Liver (tissue), 9 donors: ENCODE measurements around the gene SCN2B. TPM values are rescaled to one million over a fixed set of nuclear protein-coding genes. Genes with fewer than 3 reads are reported as not detected.

Experiments
- DNase-seq: peaks from one replicate; pipeline ENCODE4 v3.0.0-alpha.2; 2017; ENCODE audit warnings: low spot score
- H3K27ac ChIP-seq, 2 donors: one replicate each; pipeline ENCODE4 v1.7.0; 2013; ENCODE audit warnings: inconsistent platforms in 2 of 2, low read length in 2 of 2, control low read depth in 1 of 2, low read depth in 1 of 2, mild to moderate bottlenecking in 1 of 2
- H3K27me3 ChIP-seq, 4 donors: one replicate each; pipeline versions ENCODE4 v1.6.1 to v1.7.0; 2013; ENCODE audit warnings: low read length in 3 of 4, inconsistent platforms in 1 of 4, mild to moderate bottlenecking in 1 of 4, moderate library complexity in 1 of 4; ENCODE audit not compliant: control insufficient read depth in 4 of 4, insufficient read depth in 4 of 4
- H3K36me3 ChIP-seq, 4 donors: one replicate each; pipeline versions ENCODE4 v1.6.1 to v1.7.0; 2013; ENCODE audit warnings: low read length in 3 of 4, mild to moderate bottlenecking in 3 of 4, low read depth in 1 of 4, moderate library complexity in 1 of 4; ENCODE audit not compliant: control insufficient read depth in 4 of 4, insufficient read depth in 3 of 4
- H3K4me1 ChIP-seq, 4 donors: one replicate each; pipeline versions ENCODE4 v1.6.1 to v1.7.0; 2013; ENCODE audit warnings: low read length in 3 of 4, mild to moderate bottlenecking in 3 of 4, moderate library complexity in 1 of 4; ENCODE audit not compliant: control insufficient read depth in 4 of 4, insufficient read depth in 4 of 4
- H3K4me3 ChIP-seq, 3 donors: one replicate each; pipeline versions ENCODE4 v1.6.1 to v1.7.0; 2013; ENCODE audit warnings: low read length in 3 of 3, control low read depth in 1 of 3, low read depth in 1 of 3, mild to moderate bottlenecking in 1 of 3
- H3K9ac ChIP-seq, 2 donors: one replicate each; pipeline ENCODE4 v1.7.0; 2013; ENCODE audit warnings: low read length in 2 of 2, mild to moderate bottlenecking in 2 of 2, moderate library complexity in 2 of 2, control low read depth in 1 of 2, low read depth in 1 of 2
- H3K9me3 ChIP-seq, 4 donors: one replicate each; pipeline versions ENCODE4 v1.6.1 to v1.7.0; 2013; ENCODE audit warnings: low read length in 3 of 4; ENCODE audit not compliant: control insufficient read depth in 4 of 4
- ATF3 ChIP-seq: IDR thresholded peaks from 2 replicates; pipeline ENCODE4 v1.6.1; 2016; ENCODE audit warnings: antibody characterized with exemption
- CTCF ChIP-seq: fragments of 150-350 bp; IDR thresholded peaks from 2 replicates; pipeline ENCODE4 v1.5.1; 2017; ENCODE audit warnings: improper control_type of control experiment, low read depth, low read length; ENCODE audit not compliant: missing input control
- EGR1 ChIP-seq, 2 donors: IDR thresholded peaks; 2 replicates each; pipeline ENCODE4 v1.6.1; 2016 to 2018; ENCODE audit warnings: antibody characterized with exemption in 2 of 2, low read depth in 2 of 2
- FOXA1 ChIP-seq: IDR thresholded peaks from 2 replicates; pipeline ENCODE4 v1.6.1; 2016; ENCODE audit warnings: antibody characterized with exemption
- FOXA2 ChIP-seq: IDR thresholded peaks from 2 replicates; pipeline ENCODE4 v1.6.1; 2016; ENCODE audit warnings: antibody characterized with exemption
- GABPA ChIP-seq, 2 donors: IDR thresholded peaks in 1 of 2; conservative IDR thresholded peaks in 1 of 2; 2 replicates each; pipeline ENCODE4 v1.6.1; 2016; ENCODE audit warnings: antibody characterized with exemption in 2 of 2, mild to moderate bottlenecking in 1 of 2, moderate library complexity in 1 of 2
- HNF4A ChIP-seq, 2 donors: conservative IDR thresholded peaks; 2 replicates each; pipeline ENCODE4 v1.6.1; 2016; ENCODE audit warnings: antibody characterized with exemption in 2 of 2, mild to moderate bottlenecking in 2 of 2
- HNF4G ChIP-seq: IDR thresholded peaks from 2 replicates; pipeline ENCODE4 v1.6.1; 2016; ENCODE audit warnings: antibody characterized with exemption
- JUND ChIP-seq, 2 donors: IDR thresholded peaks; 2 replicates each; pipeline ENCODE4 v1.6.1; 2016; ENCODE audit warnings: antibody characterized with exemption in 2 of 2
- MAX ChIP-seq: IDR thresholded peaks from 2 replicates; pipeline ENCODE4 v1.6.1; 2016; ENCODE audit warnings: antibody characterized with exemption
- NR2F2 ChIP-seq: IDR thresholded peaks from 2 replicates; pipeline ENCODE4 v1.6.1; 2016; ENCODE audit warnings: antibody characterized with exemption
- RAD21 ChIP-seq, 2 donors: IDR thresholded peaks; 2 replicates each; pipeline ENCODE4 v1.6.1; 2016; ENCODE audit warnings: antibody characterized with exemption in 2 of 2, mild to moderate bottlenecking in 2 of 2
- REST ChIP-seq: IDR thresholded peaks from 2 replicates; pipeline ENCODE4 v1.6.1; 2016; ENCODE audit warnings: antibody characterized with exemption, mild to moderate bottlenecking
- RXRA ChIP-seq, 2 donors: IDR thresholded peaks; 2 replicates each; pipeline ENCODE4 v1.6.1; 2017 to 2018; ENCODE audit warnings: antibody characterized with exemption in 2 of 2, mild to moderate bottlenecking in 1 of 2
- SP1 ChIP-seq: IDR thresholded peaks from 2 replicates; pipeline ENCODE4 v1.6.1; 2018; ENCODE audit warnings: antibody characterized with exemption, mild to moderate bottlenecking
- TAF1 ChIP-seq: conservative IDR thresholded peaks from 2 replicates; pipeline ENCODE4 v1.6.1; 2016; ENCODE audit warnings: antibody characterized with exemption, mild to moderate bottlenecking
- YY1 ChIP-seq: IDR thresholded peaks from 2 replicates; pipeline ENCODE4 v1.6.1; 2016; ENCODE audit warnings: antibody characterized with exemption, mild to moderate bottlenecking
- ZBTB33 ChIP-seq: IDR thresholded peaks from 2 replicates; pipeline ENCODE4 v1.6.1; 2016; ENCODE audit warnings: antibody characterized with exemption
- WGBS: extraction: QIAGEN DNeasy Blood & Tissue Kit; methylation state at CpG from one replicate; pipeline ENCODE4 v1.1.7; 2013; 5-methylcytosine and 5-hydroxymethylcytosine counted together
- polyA plus RNA-seq, 2 donors: library from polyadenylated mRNA; stranded (reverse) in 1 of 2; unstranded in 1 of 2; fragments of 200-250 nt in 1 of 2; fragments of >200 nt in 1 of 2; fragmentation: Nextera tagmentation in 1 of 2; extraction: Ambion mirVana in 1 of 2; gene quantifications; one replicate each; pipeline versions ENCODE4 v1.2.1 to v1.2.3, GENCODE V29; 2013 to 2015
- total RNA-seq, 2 donors: library from RNA; depleted of rRNA; stranded (reverse); fragments of >200 nt; gene quantifications; one replicate each; pipeline ENCODE4 v1.2.3, GENCODE V29; 2014
- donor health status: healthy.
- donor health status: healthy.
- donor health status: healthy.
- donor health status: healthy.
- donor health status: healthy.

SCN2B gene
- total and polyA plus RNA-seq, 4 donors: 0.01 to 0.05 TPM; not detected in 2

- no peak overlapping the region for H3K9ac ChIP-seq
- DNase-seq: no peak
- H3K4me1 ChIP-seq: no peaks in the 10 kb centered on the region
- H3K36me3 ChIP-seq: no peaks in the 10 kb centered on the region
- H3K27me3 ChIP-seq: no peaks in the 10 kb centered on the region
- H3K4me3 ChIP-seq: no peak overlapping the region
- WGBS: 77% methylated on average over 5 of the region's 5 CpGs
- H3K9me3 ChIP-seq: no peaks in the 10 kb centered on the region
- H3K27ac ChIP-seq: no peak overlapping the region
- TF ChIP-seq HNF4G (no peak), FOXA1 (no peak), SP1 (no peak), RXRA (IDR thresholded peaks at IDR 0.05) (no peak), GABPA (IDR thresholded peaks at IDR 0.05 in 1 of 2, conservative IDR thresholded peaks at IDR 0.05 in 1 of 2) (no peak), ATF3 (no peak), FOXA2 (no peak), JUND (IDR thresholded peaks at IDR 0.05) (no peak), ZBTB33 (no peak), CTCF (no peak), MAX (no peak), EGR1 (IDR thresholded peaks at IDR 0.05; ENCODE audit: low read depth in 2 of 2) (no peak), YY1 (no peak), NR2F2 (no peak), TAF1 (no peak), HNF4A (conservative IDR thresholded peaks at IDR 0.05) (no peak), REST (no peak), RAD21 (IDR thresholded peaks at IDR 0.05) (no peak)
Measured at GRCh38 chr11:118163494-118163893, 12.9 kb downstream of the SCN2B start.
